MM.1S (cell line): Measurements from ENCODE around the gene ELOVL2.

ENCODE experiments used
- DNase-seq: peaks from one replicate; pipeline ENCODE4 v3.0.0-alpha.2; 2015
- H2AFZ ChIP-seq: fragments of 300-600 bp; sonication (generic); 2 replicates; pipeline ENCODE4 v1.6.0; 2016; ENCODE audit warnings: antibody characterized with exemption, low read length
- H3F3A ChIP-seq: fragments of 300-600 bp; sonication (generic); 2 replicates; pipeline ENCODE4 v1.6.1; 2016; ENCODE audit warnings: mild to moderate bottlenecking, antibody characterized with exemption, low read length, moderate library complexity, mixed read lengths; ENCODE audit not compliant: insufficient read depth
- H3K27ac ChIP-seq: fragments of 300-600 bp; sonication (generic); 2 replicates; pipeline ENCODE4 v1.5.1; 2016; ENCODE audit warnings: mild to moderate bottlenecking, low read length
- H3K27me3 ChIP-seq: fragments of 300-600 bp; sonication (generic); replicated peaks from 2 replicates; pipeline ENCODE4 v1.6.0; 2016; ENCODE audit warnings: low read length; ENCODE audit not compliant: insufficient read depth
- H3K36me3 ChIP-seq: fragments of 300-600 bp; sonication (generic); replicated peaks from 2 replicates; pipeline ENCODE4 v1.6.1; 2016; ENCODE audit warnings: mild to moderate bottlenecking, low read length, mixed read lengths; ENCODE audit not compliant: insufficient read depth
- H3K4me1 ChIP-seq: fragments of 300-600 bp; sonication (generic); 2 replicates; pipeline ENCODE4 v1.6.1; 2016; ENCODE audit warnings: low read length, mixed read lengths
- H3K4me2 ChIP-seq: fragments of 300-600 bp; sonication (generic); 2 replicates; pipeline ENCODE4 v1.6.0; 2016; ENCODE audit warnings: low read depth, low read length
- H3K4me3 ChIP-seq: fragments of 300-600 bp; sonication (generic); 2 replicates; pipeline ENCODE4 v1.5.1; 2016; ENCODE audit warnings: low read length, mixed read lengths
- H3K79me2 ChIP-seq: fragments of 300-600 bp; sonication (generic); 2 replicates; pipeline ENCODE4 v1.6.1; 2016; ENCODE audit warnings: mixed run types, low read length, mixed read lengths
- H3K9ac ChIP-seq: fragments of 300-600 bp; sonication (generic); 2 replicates; pipeline ENCODE4 v1.6.1; 2016; ENCODE audit warnings: low read length, mixed read lengths
- H3K9me2 ChIP-seq: fragments of 300-600 bp; sonication (generic); replicated peaks from 2 replicates; pipeline ENCODE4 v1.6.1; 2016; ENCODE audit warnings: mild to moderate bottlenecking, low read length, mixed read lengths; ENCODE audit not compliant: insufficient read depth
- H3K9me3 ChIP-seq: fragments of 300-600 bp; sonication (generic); replicated peaks from 2 replicates; pipeline ENCODE4 v1.6.1; 2016; ENCODE audit warnings: mild to moderate bottlenecking, low read length, mixed read lengths; ENCODE audit not compliant: insufficient read depth
- H4K20me1 ChIP-seq: fragments of 300-600 bp; sonication (generic); 2 replicates; pipeline ENCODE4 v1.6.1; 2016; ENCODE audit warnings: mild to moderate bottlenecking, low read length, moderate library complexity, mixed read lengths; ENCODE audit not compliant: insufficient read depth
- CTCF ChIP-seq: fragments of 300-600 bp; sonication (generic); IDR thresholded peaks from 2 replicates; pipeline ENCODE4 v1.5.1; 2016; ENCODE audit warnings: antibody characterized with exemption, low read length, mixed read lengths
- EZH2 ChIP-seq: fragments of 300-600 bp; sonication (generic); optimal IDR thresholded peaks from 2 replicates; pipeline ENCODE3; 2017; ENCODE audit warnings: low read depth, mild to moderate bottlenecking, antibody characterized with exemption, low read length, mixed read lengths
- EZH2phosphoT487 ChIP-seq: fragments of 300-600 bp; sonication (generic); IDR thresholded peaks from 2 replicates; pipeline ENCODE4 v1.6.1; 2018; ENCODE audit warnings: antibody characterized with exemption, low read length

Gene ELOVL2

GRCh38 chr6:10960171-10960570, 83.9 kb downstream of the ELOVL2 start:
- peaks cover 9% of the 10 kb centered on the region for H3F3A ChIP-seq
- no peaks in the 10 kb centered on the region for H3K9me3 ChIP-seq
- H3K27me3 ChIP-seq: no peaks in the 10 kb centered on the region
- H3K9ac ChIP-seq: no peak overlapping the region
- no peaks in the 10 kb centered on the region for H4K20me1 ChIP-seq
- H3K4me2 ChIP-seq: no peak overlapping the region
- H3K27ac ChIP-seq: no peak overlapping the region
- TF ChIP-seq EZH2 (no peak), CTCF (no peak), EZH2phosphoT487 (no peak)
- H3K4me3 ChIP-seq: no peak overlapping the region
- no peaks in the 10 kb centered on the region for H3K79me2 ChIP-seq
- no peaks in the 10 kb centered on the region for H3K9me2 ChIP-seq
- no peaks in the 10 kb centered on the region for H3K36me3 ChIP-seq
- H2AFZ ChIP-seq: no peak overlapping the region
- H3K4me1 ChIP-seq: peaks cover 23% of the 10 kb centered on the region
- DNase-seq: no peak

GRCh38 chr6:10957414-10957886, 86.7 kb downstream of the ELOVL2 start:
- Histone ChIP-seq H3K9me2 (no peaks in the 10 kb centered on the region), H3K4me2 (no peak overlapping the region), H3K4me1 (peaks cover 4% of the 10 kb centered on the region; the same call in 1 of the 2 replicates), H3F3A (no peaks in the 10 kb centered on the region), H3K79me2 (no peaks in the 10 kb centered on the region), H3K36me3 (no peaks in the 10 kb centered on the region), H3K9me3 (no peaks in the 10 kb centered on the region), H2AFZ (no peak overlapping the region), H3K9ac (no peak overlapping the region), H3K27me3 (no peaks in the 10 kb centered on the region), H4K20me1 (no peaks in the 10 kb centered on the region), H3K27ac (no peak overlapping the region), H3K4me3 (no peak overlapping the region)
- TF ChIP-seq CTCF (no peak), EZH2 (no peak), EZH2phosphoT487 (no peak)
- no peak for DNase-seq

GRCh38 chr6:10956776-10957175, 87.3 kb downstream of the ELOVL2 start:
- no peak overlapping the region for H2AFZ ChIP-seq
- H3K9me3 ChIP-seq: no peaks in the 10 kb centered on the region
- no peaks in the 10 kb centered on the region for H3K9me2 ChIP-seq
- no peaks in the 10 kb centered on the region for H3K79me2 ChIP-seq
- no peak for TF ChIP-seq CTCF
- no peak for TF ChIP-seq EZH2
- no peak for TF ChIP-seq EZH2phosphoT487
- H3K9ac ChIP-seq: no peak overlapping the region
- H3K36me3 ChIP-seq: no peaks in the 10 kb centered on the region
- DNase-seq: no peak
- H3K27me3 ChIP-seq: no peaks in the 10 kb centered on the region
- H4K20me1 ChIP-seq: no peaks in the 10 kb centered on the region
- no peak overlapping the region for H3K4me3 ChIP-seq
- H3K4me2 ChIP-seq: no peak overlapping the region
- H3F3A ChIP-seq: no peaks in the 10 kb centered on the region
- no peak overlapping the region for H3K27ac ChIP-seq
- no peaks in the 10 kb centered on the region for H3K4me1 ChIP-seq
